Measurements from ENCODE around the gene GABRE. TPM values are rescaled to one million over a fixed set of nuclear protein-coding genes. Genes with fewer than 3 reads are reported as not detected.
A peak's percentile ranks its signal among the peaks of the same experiment; 100 is the strongest.

The GABRE gene
- total and polyA plus RNA-seq, 2 of the 13 experiments (the other 11 are each of a cell fraction or from before 2014, with no cell fraction given) = 12.2 to 66.2 TPM

GRCh38 chrX:151985955-151986354 is 11.5 kb upstream of the GABRE start (continued):
- TF ChIP-seq ZMYM2 (CRISPR knock-in tag; IDR thresholded peaks at IDR 0.05) = 0 out of 2 replicates have a peak, but pooled peaks have one; percentile 49
- TF ChIP-seq DRAP1 (CRISPR knock-in tag; IDR thresholded peaks at IDR 0.05) = no peak
- no peak for TF ChIP-seq PRDM10 (CRISPR knock-in tag; IDR thresholded peaks at IDR 0.05; ENCODE audit: low read depth)
- TF ChIP-seq NRL (CRISPR knock-in tag; IDR thresholded peaks at IDR 0.05; ENCODE audit: borderline replicate concordance) = no peak
- no peak for TF ChIP-seq ZSCAN5A (CRISPR knock-in tag; IDR thresholded peaks at IDR 0.05; ENCODE audit: borderline replicate concordance)
- no peak for TF ChIP-seq ZNF605 (CRISPR knock-in tag; IDR thresholded peaks at IDR 0.05)
- no peak for TF ChIP-seq SNAPC2 (CRISPR knock-in tag; IDR thresholded peaks at IDR 0.05)
- TF ChIP-seq ZNF747 (CRISPR knock-in tag; IDR thresholded peaks at IDR 0.05; ENCODE audit: borderline replicate concordance) = no peak
- TF ChIP-seq BHLHE40 (IDR thresholded peaks at IDR 0.05; ENCODE audit: low read length) = no peak
- no peak for TF ChIP-seq BRF2 (CRISPR knock-in tag; IDR thresholded peaks at IDR 0.05)
- TF ChIP-seq HNF1B (CRISPR knock-in tag; IDR thresholded peaks at IDR 0.05) = no peak; the same call in 1 of the 2 replicates
- no peak for TF ChIP-seq ATF1 (CRISPR knock-in tag; IDR thresholded peaks at IDR 0.05)
- no peak for TF ChIP-seq TFAP4 (IDR thresholded peaks at IDR 0.05; ENCODE audit: borderline replicate concordance, low read depth)
- peak; percentile 21; the same call in 1 of the 2 replicates for TF ChIP-seq POGZ (CRISPR knock-in tag; IDR thresholded peaks at IDR 0.05)
- no peak for TF ChIP-seq SSRP1 (CRISPR knock-in tag; IDR thresholded peaks at IDR 0.05)
- TF ChIP-seq SALL1 (CRISPR knock-in tag; IDR thresholded peaks at IDR 0.05) = peak; percentile 60
- no peak for TF ChIP-seq ZNF333 (CRISPR knock-in tag; IDR thresholded peaks at IDR 0.05; ENCODE audit: borderline replicate concordance)
- no peak for TF ChIP-seq TBL1XR1 (IDR thresholded peaks at IDR 0.05; ENCODE audit: borderline replicate concordance, low read length, partially characterized antibody)
- TF ChIP-seq RBFOX2 (IDR thresholded peaks at IDR 0.05; ENCODE audit: low read depth, low read length) = no peak
- TF ChIP-seq ATF3 (CRISPR knock-in tag; IDR thresholded peaks at IDR 0.05) = no peak

All from HepG2 (cell line).